Neural cell (in vitro differentiated cells): ENCODE results near the gene SECISBP2.

Experiments used
- CTCF ChIP-seq: fragments of 450-650 bp; IDR thresholded peaks from 2 replicates; pipeline ENCODE4 v1.5.1; 2014; ENCODE audit warnings: antibody characterized with exemption, mild to moderate bottlenecking, moderate library complexity; ENCODE audit not compliant: poor library complexity, severe bottlenecking
- EP300 ChIP-seq: fragments of 450-650 bp; conservative IDR thresholded peaks from 2 replicates; pipeline ENCODE4 v1.6.1; 2014; ENCODE audit warnings: antibody characterized with exemption, mild to moderate bottlenecking, moderate library complexity; ENCODE audit not compliant: poor library complexity, severe bottlenecking
- POLR2AphosphoS5 ChIP-seq: IDR thresholded peaks from 2 replicates; pipeline ENCODE4 v1.6.1; 2012
- RAD21 ChIP-seq: fragments of 450-650 bp; conservative IDR thresholded peaks from 2 replicates; pipeline ENCODE4 v1.6.1; 2014; ENCODE audit warnings: antibody characterized with exemption, mild to moderate bottlenecking, moderate library complexity
- REST ChIP-seq: IDR thresholded peaks from 2 replicates; pipeline ENCODE4 v1.6.1; 2012; ENCODE audit warnings: borderline replicate concordance

- TF ChIP-seq POLR2AphosphoS5: peak; percentile 94
- peak; percentile 91 for TF ChIP-seq EP300
- peak; percentile 94 for TF ChIP-seq CTCF
- TF ChIP-seq REST: peak; percentile 86
- TF ChIP-seq RAD21: peak; percentile 75
Measured at GRCh38 chr9:89318123-89319014, at the start of gene SECISBP2.
